GM12891 (cell line): ENCODE measurements around the gene CNPY2.

ENCODE experiments used
- POLR2AphosphoS5 ChIP-seq: IDR thresholded peaks from 2 replicates; pipeline ENCODE4 v1.6.1; 2011; ENCODE audit warnings: low read depth, low read length, control low read depth
- SPI1 ChIP-seq: IDR thresholded peaks from 2 replicates; pipeline ENCODE4 v1.6.1; 2011; ENCODE audit warnings: low read depth, low read length, control low read depth

GRCh38 chr12:56274299-56274698, 41.5 kb downstream of the CNPY2 start:
- TF ChIP-seq POLR2AphosphoS5 (no peak), SPI1 (no peak)
